OCI-LY7 (cell line): Measurements from ENCODE around the gene CCDC117.

Source experiments
- EZH2phosphoT487 ChIP-seq: fragments of 200-600 bp; sonication (generic); IDR thresholded peaks from 2 replicates; pipeline ENCODE4 v1.6.1; 2018; ENCODE audit warnings: low read depth, borderline replicate concordance, mild to moderate bottlenecking, mixed run types, antibody characterized with exemption, low read length, moderate library complexity, mixed read lengths
- TF ChIP-seq, protein P1 (sequence below): fragments of 200-600 bp; sonication (generic); conservative IDR thresholded peaks from 2 replicates; pipeline ENCODE4 v1.5.1; 2014; ENCODE audit warnings: mild to moderate bottlenecking, antibody characterized with exemption, low read length, moderate library complexity, mixed read lengths

DNA sequence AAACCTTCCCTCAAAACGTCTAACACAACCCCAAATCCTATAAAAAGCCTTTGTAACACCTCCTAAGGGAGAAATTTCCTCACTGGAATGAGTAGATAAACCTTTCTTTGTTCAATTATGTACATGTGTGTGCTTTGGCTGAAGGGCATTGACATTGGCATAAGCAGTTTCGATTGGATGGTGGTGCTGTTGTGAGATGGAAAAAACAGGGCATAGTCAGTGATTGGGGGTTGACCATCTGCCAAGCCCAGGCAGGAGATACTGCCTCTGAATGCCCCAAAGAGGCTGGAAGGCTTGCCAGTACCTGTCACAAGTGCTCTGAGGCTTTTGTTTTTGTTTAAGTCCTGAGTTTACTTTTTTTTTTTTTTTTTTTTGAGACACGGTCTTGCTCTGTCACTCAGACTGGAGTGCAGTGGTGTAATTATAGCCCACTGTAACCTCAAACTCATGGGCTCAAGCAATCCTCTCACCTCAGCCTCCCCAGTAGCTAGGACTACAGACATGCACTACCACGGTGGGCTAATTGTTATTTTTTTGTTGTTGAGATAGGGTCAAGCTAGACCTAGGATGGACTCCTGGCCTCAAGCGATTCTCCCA, 1.2 kb upstream of the CCDC117 start:
- TF ChIP-seq, protein P1, sequence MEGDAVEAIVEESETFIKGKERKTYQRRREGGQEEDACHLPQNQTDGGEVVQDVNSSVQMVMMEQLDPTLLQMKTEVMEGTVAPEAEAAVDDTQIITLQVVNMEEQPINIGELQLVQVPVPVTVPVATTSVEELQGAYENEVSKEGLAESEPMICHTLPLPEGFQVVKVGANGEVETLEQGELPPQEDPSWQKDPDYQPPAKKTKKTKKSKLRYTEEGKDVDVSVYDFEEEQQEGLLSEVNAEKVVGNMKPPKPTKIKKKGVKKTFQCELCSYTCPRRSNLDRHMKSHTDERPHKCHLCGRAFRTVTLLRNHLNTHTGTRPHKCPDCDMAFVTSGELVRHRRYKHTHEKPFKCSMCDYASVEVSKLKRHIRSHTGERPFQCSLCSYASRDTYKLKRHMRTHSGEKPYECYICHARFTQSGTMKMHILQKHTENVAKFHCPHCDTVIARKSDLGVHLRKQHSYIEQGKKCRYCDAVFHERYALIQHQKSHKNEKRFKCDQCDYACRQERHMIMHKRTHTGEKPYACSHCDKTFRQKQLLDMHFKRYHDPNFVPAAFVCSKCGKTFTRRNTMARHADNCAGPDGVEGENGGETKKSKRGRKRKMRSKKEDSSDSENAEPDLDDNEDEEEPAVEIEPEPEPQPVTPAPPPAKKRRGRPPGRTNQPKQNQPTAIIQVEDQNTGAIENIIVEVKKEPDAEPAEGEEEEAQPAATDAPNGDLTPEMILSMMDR: no peak
- no peak for TF ChIP-seq EZH2phosphoT487
